ENCODE results near the gene MAB21L4. TPM values are rescaled to one million over a fixed set of nuclear protein-coding genes. Genes with fewer than 3 reads are reported as not detected.

The MAB21L4 gene
- total and polyA plus RNA-seq, 8 donors: 0.79 to 35.7 (median 2.0) TPM

- no peak for TF ChIP-seq CTCF (IDR thresholded peaks at IDR 0.05)
- no peaks in the 10 kb centered on the region for H3K27me3 ChIP-seq
- intact Hi-C loops (cut with DNase I): no loop called here
- peak in 2 of 4 donors; percentile 29 to 75 for DNase-seq
- no peak overlapping the region for H3K4me3 ChIP-seq
- peaks cover 0 to 3% of the 10 kb centered on the region in 2 donors for H3K4me1 ChIP-seq
- H3K9me3 ChIP-seq: no peaks in the 10 kb centered on the region
- H3K27ac ChIP-seq: no peak overlapping the region
- no peak for ATAC-seq
- H3K36me3 ChIP-seq: no peaks in the 10 kb centered on the region
These were observed 29.2 kb upstream of the MAB21L4 start for GRCh38 chr2:240925191-240925567.

GRCh38 chr2:240922982-240923537 is 27.1 kb upstream of the MAB21L4 start:
- H3K27ac ChIP-seq: no peak overlapping the region
- ATAC-seq: no peak
- H3K4me1 ChIP-seq: peaks cover 0 to 3% of the 10 kb centered on the region in 2 donors
- no peak overlapping the region for H3K4me3 ChIP-seq
- H3K9me3 ChIP-seq: no peaks in the 10 kb centered on the region
- no peaks in the 10 kb centered on the region for H3K36me3 ChIP-seq
- no peaks in the 10 kb centered on the region for H3K27me3 ChIP-seq
- TF ChIP-seq CTCF (IDR thresholded peaks at IDR 0.05): no peak
- intact Hi-C loops (cut with DNase I): no loop called here
- DNase-seq: peak in 2 of 4 donors; percentile 31 to 32

GRCh38 chr2:240922245-240922981 is 26.5 kb upstream of the MAB21L4 start:
- no peaks in the 10 kb centered on the region for H3K9me3 ChIP-seq
- ATAC-seq (no peak), DNase-seq (peak in 2 of 4 donors; percentile 30 to 61)
- no peak for TF ChIP-seq CTCF (IDR thresholded peaks at IDR 0.05)
- H3K36me3 ChIP-seq: no peaks in the 10 kb centered on the region
- H3K4me1 ChIP-seq: peaks cover 0 to 3% of the 10 kb centered on the region in 2 donors
- intact Hi-C loops (cut with DNase I): no loop called here
- H3K27me3 ChIP-seq: no peaks in the 10 kb centered on the region
- no peak overlapping the region for H3K4me3 ChIP-seq
- no peak overlapping the region for H3K27ac ChIP-seq

GRCh38 chr2:240921995-240922244 is 26.0 kb upstream of the MAB21L4 start:
- H3K36me3 ChIP-seq: no peaks in the 10 kb centered on the region
- peak overlapping the region in 1 of 2 donors; percentile 63 for H3K27ac ChIP-seq
- peaks cover 0 to 7% of the 10 kb centered on the region in 2 donors for H3K4me1 ChIP-seq
- no peaks in the 10 kb centered on the region for H3K9me3 ChIP-seq
- ATAC-seq: no peak
- intact Hi-C loops (cut with DNase I): no loop called here
- no peak overlapping the region for H3K4me3 ChIP-seq
- no peak for TF ChIP-seq CTCF (IDR thresholded peaks at IDR 0.05)
- peaks cover 0 to 5% of the 10 kb centered on the region in 2 donors for H3K27me3 ChIP-seq
- DNase-seq: no peak

- H3K4me3 ChIP-seq: no peak overlapping the region
- DNase-seq: peak in 3 of 4 donors; percentile 24 to 76 (median 71)
- ATAC-seq: peak; percentile 58
These were observed 25.5 kb upstream of the MAB21L4 start for GRCh38 chr2:240921311-240921994.

More at GRCh38 chr2:240921311-240921994, 25.5 kb upstream of the MAB21L4 start:
- H3K9me3 ChIP-seq: no peaks in the 10 kb centered on the region
- no peaks in the 10 kb centered on the region for H3K36me3 ChIP-seq
- H3K27ac ChIP-seq: peak overlapping the region; percentile 33 to 63
- intact Hi-C loops (cut with DNase I): no loop called here
- H3K4me1 ChIP-seq: peaks cover 0 to 10% of the 10 kb centered on the region in 2 donors
- H3K27me3 ChIP-seq: peaks cover 0 to 9% of the 10 kb centered on the region in 2 donors
- TF ChIP-seq CTCF (IDR thresholded peaks at IDR 0.05): no peak

All from left lung (tissue), 10 donors.